Activated CD4-positive, alpha-beta T cell treated with anti-CD3 and anti-CD28 coated beads for 1 hour (primary cell): ENCODE measurements around the gene THY1.
"Not testable (repeated sequence)": the region's sequence is repeated elsewhere in the genome, so short reads cannot be mapped to it uniquely, and the experiment has no call there.

Experiments
- DNase-seq: peaks from one replicate; pipeline ENCODE4 v3.0.0-alpha.2; 2020

THY1 gene

GRCh38 chr11:119417726-119418540, 5.0 kb downstream of the THY1 start:
- no peak for DNase-seq

GRCh38 chr11:119416606-119417580, 6.1 kb downstream of the THY1 start:
- DNase-seq, result no peak

GRCh38 chr11:119415966-119416365, 7.0 kb downstream of the THY1 start:
- no peak for DNase-seq

GRCh38 chr11:119415517-119415916, 7.5 kb downstream of the THY1 start:
- DNase-seq, result no peak

- DNase-seq, result no peak
These were observed 8.2 kb downstream of the THY1 start for GRCh38 chr11:119414734-119415133.

- no peak for DNase-seq
These were observed 8.7 kb downstream of the THY1 start for GRCh38 chr11:119414321-119414720.

- DNase-seq, result no peak
These were observed 10.9 kb downstream of the THY1 start for GRCh38 chr11:119412072-119412471.

- no peak for DNase-seq
These were observed 12.5 kb downstream of the THY1 start for GRCh38 chr11:119410501-119410900.

GRCh38 chr11:119409731-119410130, 13.2 kb downstream of the THY1 start:
- DNase-seq, result no peak

GRCh38 chr11:119406005-119406404, 17.0 kb downstream of the THY1 start:
- DNase-seq, result no peak

- not testable (repeated sequence) for DNase-seq
These were observed 17.5 kb downstream of the THY1 start for GRCh38 chr11:119405448-119405847.

- no peak for DNase-seq
These were observed 18.1 kb downstream of the THY1 start for GRCh38 chr11:119404872-119405271.

- DNase-seq, result no peak
These were observed 20.0 kb downstream of the THY1 start for GRCh38 chr11:119403021-119403420.

GRCh38 chr11:119402470-119402869, 20.5 kb downstream of the THY1 start:
- DNase-seq, result no peak

- DNase-seq, result no peak
These were observed 22.1 kb downstream of the THY1 start for GRCh38 chr11:119400860-119401259.

- no peak for DNase-seq
These were observed 25.2 kb downstream of the THY1 start for GRCh38 chr11:119397740-119398139.

GRCh38 chr11:119396835-119397234, 26.1 kb downstream of the THY1 start:
- DNase-seq, result no peak

- no peak for DNase-seq
These were observed 31.7 kb downstream of the THY1 start for GRCh38 chr11:119391275-119391674.

GRCh38 chr11:119389611-119390254, 33.2 kb downstream of the THY1 start:
- DNase-seq, result no peak

- DNase-seq, result no peak
These were observed 34.9 kb downstream of the THY1 start for GRCh38 chr11:119388103-119388502.

GRCh38 chr11:119384332-119384731, 38.6 kb downstream of the THY1 start:
- no peak for DNase-seq

- DNase-seq, result not testable (repeated sequence)
These were observed 40.5 kb downstream of the THY1 start for GRCh38 chr11:119382513-119382912.

GRCh38 chr11:119382101-119382500, 40.9 kb downstream of the THY1 start:
- no peak for DNase-seq
